Kidney glomerular epithelial cell (primary cell): ENCODE measurements around the gene TMEM45A.
"Not testable (repeated sequence)": the region's sequence is repeated elsewhere in the genome, so short reads cannot be mapped to it uniquely, and the experiment has no call there.

Source experiments
- DNase-seq: peaks from one replicate; lab custom pipeline; 2025; lab: John Stamatoyannopoulos, UW

Gene TMEM45A

GRCh38 chr3:100483529-100483928 is 8.9 kb upstream of the TMEM45A start:
- DNase-seq, result no peak

DNA sequence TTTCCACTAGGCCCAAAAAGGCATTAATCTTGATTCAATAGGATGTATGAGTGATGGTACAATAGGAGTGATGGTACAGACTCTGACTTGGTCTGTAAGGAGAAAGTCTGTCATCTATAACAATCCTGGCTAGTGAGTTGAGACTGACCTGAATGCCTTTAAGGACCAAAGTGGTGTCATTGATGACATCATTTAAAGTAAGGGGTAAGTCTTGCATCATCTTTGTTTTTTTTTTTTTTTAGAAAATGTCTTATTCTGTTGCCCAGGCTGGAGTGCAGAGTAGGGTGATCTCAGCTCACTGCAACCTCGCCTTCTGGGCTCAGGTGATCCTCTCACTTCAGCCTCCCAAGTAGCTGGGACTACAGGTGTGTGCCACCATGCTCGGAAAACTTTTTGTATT is 5.6 kb upstream of the TMEM45A start:
- no peak for DNase-seq

GRCh38 chr3:100489118-100489517 is 3.3 kb upstream of the TMEM45A start:
- no peak for DNase-seq

GRCh38 chr3:100496711-100497261 is 4.4 kb downstream of the TMEM45A start:
- DNase-seq, result peak; percentile 58

DNA sequence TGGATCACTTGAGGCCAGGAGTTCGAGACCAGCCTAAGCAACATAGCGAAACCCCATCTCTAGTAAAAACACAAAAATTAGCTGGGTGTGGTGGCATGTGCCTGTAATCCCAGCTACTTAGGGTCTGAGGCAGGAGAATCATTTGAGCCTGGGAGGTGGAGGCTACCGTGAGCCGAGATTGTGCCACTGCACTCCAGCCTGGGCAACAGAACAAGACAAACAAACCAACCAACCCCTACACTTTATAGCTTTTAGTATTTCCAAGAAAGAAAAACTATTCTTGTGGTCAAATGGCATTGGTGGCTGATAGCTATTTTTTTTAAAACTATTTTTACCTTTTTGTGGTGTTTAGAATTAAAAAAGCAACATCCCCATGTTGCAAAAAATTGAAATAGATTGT is 7.2 kb downstream of the TMEM45A start:
- DNase-seq, result no peak

DNA sequence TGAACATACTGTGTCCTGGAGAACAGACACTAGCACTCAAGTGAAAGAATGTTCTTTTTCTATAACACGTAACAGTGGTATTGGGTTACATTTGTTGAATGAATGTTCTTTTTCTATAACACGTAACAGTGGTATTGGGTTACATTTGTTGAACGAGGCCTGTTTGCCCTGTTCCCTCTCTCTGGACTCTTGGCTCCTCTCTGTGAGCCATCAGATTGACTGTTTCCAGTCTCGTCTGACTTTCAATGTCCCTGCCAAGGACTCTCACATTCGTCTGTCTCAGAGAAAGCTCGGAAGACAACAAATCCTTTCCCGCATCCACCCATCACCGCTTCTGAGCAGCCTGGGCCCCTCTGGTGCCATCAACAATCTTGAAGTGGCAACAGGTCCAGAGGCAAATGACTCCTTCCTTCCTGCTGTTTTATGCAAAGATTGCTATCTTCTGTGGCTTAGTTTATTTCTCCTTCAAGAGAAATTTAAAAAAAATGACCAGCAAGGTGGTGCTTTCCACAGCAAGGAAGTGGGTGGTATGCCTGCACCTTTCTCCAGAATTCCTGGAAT is 8.0 kb downstream of the TMEM45A start:
- no peak for DNase-seq

DNA sequence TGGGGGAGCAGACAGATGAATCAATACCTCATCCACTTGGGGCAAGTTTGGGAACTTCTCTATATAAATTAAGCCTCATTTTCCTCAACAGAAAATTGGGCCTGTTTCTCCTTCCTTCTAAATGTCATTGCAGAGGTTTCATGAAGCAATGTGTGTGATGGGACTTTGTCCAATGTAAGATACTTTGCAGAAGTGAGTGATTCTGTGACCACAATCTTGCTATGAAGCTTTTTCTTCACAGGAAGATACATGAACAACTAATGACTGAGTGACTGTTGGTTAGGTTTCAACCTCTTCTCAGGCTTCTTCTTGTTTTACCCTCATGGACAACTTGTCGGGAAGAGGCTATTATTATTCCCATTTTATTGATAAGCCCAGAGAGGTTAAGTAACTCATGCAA is 11.0 kb downstream of the TMEM45A start:
- no peak for DNase-seq

DNA sequence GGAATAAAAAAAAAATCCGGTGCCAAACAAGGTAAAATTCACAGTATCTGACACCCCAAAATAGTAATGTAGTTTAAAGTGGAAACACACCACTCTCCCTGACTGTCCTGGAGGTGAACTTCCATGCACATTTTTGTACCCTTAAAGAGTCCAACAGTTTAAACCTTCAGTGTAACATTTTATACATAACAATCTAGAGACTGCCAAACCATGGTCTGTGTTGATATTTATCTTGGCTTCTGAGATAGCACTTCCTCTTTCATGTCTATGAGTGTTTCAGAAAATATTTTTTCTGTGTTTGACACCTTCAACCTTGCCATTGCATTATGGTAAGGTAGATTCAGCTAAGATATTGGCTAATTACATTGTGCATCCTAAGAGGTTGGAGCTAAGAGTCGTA is 13.9 kb downstream of the TMEM45A start:
- DNase-seq, result no peak

DNA sequence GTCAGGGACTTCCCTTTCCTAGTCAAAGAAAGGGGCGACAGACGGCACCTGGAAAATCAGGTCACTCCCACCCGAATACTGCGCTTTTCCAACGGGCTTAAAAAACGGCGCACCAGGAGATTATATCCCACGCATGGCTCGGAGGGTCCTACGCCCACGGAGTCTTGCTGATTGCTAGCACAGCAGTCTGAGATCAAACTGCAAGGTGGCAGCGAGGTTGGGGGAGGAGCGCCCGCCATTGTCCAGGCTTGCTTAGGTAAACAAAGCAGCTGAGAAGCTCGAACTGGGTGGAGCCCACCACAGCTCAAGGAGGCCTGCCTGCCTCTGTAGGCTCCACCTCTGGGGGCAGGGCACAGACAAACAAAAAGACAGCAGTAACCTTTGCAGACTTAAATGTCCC is 17.4 kb downstream of the TMEM45A start:
- DNase-seq, result not testable (repeated sequence)

GRCh38 chr3:100516232-100516631 is 23.8 kb downstream of the TMEM45A start:
- no peak for DNase-seq

DNA sequence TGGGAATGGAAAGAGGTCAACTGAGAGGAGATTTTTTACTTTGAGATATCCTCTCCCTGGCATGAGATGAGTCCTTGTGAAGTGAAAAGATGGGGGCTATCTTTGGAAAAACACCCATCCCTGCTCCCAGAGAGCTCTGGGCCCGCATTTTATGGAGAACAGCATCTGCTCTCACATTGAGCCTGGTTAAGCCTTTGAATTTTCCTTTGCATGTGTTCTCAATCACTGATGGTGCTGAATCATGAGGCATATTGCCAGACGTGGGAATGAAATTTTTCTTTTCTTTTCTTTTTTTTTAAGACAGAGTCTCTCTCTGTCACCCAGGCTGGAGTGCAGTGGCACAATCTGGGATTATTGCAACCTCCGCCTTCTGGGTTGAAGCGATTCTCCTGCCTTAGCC is 24.4 kb downstream of the TMEM45A start:
- no peak for DNase-seq

DNA sequence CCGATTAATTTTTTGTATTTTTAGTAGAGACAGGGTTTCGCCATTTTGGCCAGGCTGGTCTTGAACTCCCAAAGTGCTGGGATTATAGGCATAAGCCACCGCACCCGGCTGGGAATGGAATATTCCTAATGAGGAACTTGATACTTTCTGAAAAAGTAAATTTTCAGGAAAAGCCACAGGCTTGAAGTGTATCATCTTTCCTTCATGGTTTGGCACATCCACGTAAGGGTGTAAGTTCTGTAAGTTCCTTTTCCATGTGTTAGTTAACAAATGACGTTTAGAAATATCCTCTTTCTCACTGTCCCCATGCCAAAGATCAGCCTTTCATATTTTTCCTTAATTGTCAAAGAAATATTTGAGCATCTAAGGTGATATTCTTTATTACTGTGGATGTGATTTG is 24.9 kb downstream of the TMEM45A start:
- no peak for DNase-seq

DNA sequence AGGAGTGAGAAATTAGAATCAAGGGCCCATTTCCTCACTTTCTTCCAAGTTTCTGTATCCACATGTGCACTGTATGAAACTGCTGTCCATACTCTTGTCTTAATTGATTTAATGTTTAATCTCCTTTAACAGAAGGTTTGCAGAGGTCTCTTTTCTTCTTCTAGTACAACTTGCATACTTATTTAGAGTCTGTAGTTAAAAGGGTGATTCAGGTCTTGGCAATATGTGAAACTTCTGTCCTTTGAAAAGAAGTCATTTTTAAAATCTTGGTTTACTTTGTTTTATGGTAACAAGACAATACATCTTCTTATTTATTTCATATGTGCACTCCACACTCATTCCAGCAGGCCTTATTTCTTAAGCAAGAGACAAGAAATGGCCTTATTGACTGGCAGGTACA is 25.8 kb downstream of the TMEM45A start:
- no peak for DNase-seq

DNA sequence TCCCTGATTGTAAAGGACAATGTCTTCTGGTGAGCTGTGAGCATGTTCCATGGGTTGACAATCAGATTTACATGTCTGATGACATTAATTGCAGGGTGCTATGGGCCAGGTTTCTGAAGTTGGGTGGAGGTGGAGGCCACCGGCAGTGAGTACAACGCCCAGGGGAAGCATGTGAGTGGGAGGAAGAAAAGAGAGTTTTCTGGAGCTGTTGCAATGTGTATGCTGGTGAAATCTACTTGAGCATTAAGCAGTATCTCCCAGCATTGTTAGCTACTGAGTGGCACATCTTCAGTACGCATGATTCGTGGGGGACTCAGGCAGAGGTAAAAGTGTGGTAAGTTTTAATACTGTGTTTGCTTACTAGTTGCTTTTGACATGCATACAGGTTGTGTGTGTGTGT is 26.6 kb downstream of the TMEM45A start:
- no peak for DNase-seq

DNA sequence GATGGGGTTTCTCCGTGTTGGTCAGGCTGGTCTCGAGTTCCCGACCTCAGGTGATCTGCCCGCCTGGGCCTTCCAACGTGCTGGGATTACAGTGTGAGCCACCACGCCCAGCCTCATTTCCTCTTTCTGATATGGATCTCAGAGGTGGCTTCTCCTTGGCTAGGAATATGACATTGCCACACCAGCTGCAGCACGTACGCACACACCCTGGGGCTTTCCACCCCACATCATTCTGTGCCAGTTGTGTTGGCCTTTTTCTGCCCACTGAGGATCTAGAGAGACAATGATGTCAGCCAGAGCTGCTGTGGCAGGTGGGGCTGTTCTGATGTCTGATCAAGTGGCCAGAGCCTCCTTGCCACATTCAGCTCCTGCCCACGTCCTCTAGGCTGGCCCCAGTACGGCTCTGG is 29.0 kb downstream of the TMEM45A start:
- DNase-seq, result no peak

DNA sequence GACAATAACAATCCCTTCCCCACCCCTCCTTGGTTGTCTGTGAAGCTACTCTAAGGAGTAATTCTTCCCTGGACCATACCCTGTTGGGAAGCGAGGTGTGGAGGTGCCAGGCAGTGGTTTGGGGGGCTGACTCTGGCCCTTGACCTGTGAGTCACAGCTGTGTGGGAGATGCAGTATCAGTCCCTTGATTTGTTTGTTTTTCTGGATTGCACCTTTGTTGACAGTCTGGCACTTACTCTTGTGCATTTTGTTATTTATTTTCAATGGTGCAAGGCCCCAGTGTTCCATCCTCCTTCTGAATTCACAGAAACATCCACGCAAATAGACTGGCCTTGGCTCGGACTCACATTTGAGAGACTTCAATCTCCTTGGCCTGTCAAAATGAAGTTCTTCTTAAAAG is 29.7 kb downstream of the TMEM45A start:
- no peak for DNase-seq

- DNase-seq, result no peak
Measured at GRCh38 chr3:100523050-100523760, 30.8 kb downstream of the TMEM45A start.

DNA sequence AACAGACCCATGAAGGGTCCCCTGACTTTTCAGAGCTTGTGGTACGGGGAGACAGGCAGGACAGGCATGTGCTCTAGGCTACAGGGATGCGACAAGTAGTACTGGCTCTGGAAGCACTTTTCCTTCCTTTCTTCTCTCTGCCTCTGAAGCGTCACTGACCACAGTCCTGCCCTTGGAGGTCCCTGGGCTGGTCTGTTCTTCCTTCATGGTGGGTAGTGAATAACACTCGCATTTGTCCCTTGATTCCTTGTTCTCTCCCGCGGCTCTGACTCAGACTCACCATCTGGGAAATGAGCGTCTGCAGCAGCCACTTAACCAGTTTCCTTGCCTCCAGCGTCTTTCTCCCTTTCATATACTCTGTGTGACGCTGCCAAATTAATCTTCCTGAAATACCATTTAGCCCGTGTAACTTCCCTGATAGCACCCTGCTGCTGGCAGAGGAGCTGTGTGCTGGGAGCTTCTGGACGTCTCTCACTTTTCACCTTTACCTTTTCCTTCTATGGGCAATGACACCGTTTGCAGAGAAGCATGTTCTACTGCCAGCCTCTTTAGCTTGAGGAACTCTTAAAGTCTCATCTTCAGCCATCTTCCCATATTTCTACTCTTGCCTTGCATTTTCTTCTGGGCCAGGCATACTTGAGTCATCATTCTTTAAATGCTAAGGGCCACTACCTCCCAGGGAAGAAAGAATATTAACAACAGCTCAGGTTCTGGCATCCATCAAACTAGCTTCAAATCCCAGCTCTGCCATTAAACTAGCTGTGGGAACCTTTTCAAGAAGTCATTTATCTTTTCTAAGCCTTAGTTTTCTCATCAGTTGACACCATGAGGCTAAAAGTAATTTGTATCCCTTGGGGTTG is 33.6 kb downstream of the TMEM45A start:
- no peak for DNase-seq

- no peak for DNase-seq
Measured at GRCh38 chr3:100526613-100527346, 34.4 kb downstream of the TMEM45A start.

DNA sequence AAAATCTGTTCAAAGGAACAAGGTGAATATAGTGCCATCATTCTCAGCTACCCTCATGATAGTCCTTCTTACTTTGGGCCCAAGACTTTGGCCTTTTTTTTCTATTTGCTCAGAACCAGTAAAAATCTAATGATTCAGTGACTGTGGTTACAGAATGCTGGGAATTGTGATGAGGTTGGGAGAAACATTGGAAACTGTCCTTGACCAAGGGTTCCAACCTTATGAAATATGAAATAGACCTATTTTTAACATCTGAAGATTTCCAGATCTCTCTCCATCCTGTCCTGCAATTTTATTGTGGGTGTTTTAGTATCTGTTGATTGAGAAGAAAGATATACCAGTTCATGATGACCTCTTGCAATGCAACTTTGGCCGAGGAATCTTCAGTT is 34.9 kb downstream of the TMEM45A start:
- no peak for DNase-seq

GRCh38 chr3:100531093-100531492 is 38.7 kb downstream of the TMEM45A start:
- no peak for DNase-seq

- DNase-seq, result no peak
Measured at GRCh38 chr3:100532411-100532810, 40.0 kb downstream of the TMEM45A start.
